HG02678 (cell line): Measurements from ENCODE around the gene CSPG4.
"Not testable (repeated sequence)": the region's sequence is repeated elsewhere in the genome, so short reads cannot be mapped to it uniquely, and the experiment has no call there.

Experiments
- ATAC-seq: cut with Tn5 transposase; IDR thresholded peaks from one replicate; pipeline ENCODE4 v1.9.1; 2021; ENCODE audit warnings: mild to moderate bottlenecking, moderate library complexity; ENCODE audit not compliant: unreplicated experiment

Gene CSPG4

DNA sequence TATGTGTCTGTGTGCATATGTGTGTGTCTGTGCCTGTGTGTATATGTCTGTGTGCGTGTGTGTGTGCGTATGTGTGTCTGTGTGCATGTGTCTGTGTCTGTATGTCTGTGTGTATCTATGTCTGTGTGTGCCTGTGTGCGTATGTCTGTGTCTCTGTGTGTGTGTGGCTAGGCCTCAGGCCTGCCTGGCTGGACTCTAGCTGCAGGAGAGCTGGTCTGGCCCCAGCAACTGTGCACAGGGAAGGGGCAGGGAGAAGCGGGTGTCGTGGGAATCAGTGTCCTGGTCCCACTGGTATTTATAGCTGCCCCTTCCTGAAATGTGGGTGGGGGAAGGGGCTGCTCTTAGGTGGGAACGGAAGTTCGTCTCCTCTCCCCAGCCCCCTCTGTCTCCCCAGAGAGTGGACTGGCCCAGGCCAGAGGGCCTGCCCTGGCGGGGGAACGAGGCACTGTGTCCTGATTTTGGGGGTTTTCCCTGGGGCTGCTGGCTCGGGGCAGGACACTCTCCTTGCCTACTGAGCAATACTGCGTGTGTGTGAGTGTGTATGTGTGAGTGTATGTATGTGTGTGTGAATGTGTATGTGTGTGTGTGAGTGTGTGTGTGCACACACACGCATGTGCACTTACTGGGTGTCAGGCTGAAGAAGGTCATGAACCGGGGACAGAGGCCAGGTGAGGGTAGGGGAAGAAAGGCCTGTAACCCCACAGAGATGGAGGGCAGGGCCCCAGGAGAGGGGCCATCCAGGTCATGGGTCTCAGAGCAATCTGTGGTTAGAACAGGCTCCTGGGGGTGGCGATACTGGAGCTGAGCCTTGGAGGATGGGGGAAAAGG is 6.6 kb downstream of the CSPG4 start:
- ATAC-seq, result no peak

DNA sequence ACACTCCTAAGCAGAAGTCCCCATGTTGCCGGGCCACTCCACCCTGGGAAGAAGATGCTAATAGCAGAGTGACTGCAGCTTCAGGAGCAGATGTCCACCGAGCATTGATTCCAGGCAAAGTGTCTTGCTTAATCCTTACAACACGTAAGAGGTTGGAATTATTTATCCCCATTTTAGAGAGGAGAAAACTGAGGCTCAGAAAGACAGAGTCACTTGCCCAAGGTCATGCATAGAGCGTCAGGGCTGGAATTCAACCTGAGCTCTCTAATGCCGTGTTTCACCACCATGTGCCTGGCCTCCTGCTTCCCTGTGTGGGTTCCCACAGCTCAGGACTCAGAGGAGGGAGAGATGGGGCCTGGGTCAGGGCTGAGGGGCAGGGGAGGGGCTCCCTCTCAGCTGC is 7.3 kb downstream of the CSPG4 start:
- not testable (repeated sequence) for ATAC-seq

DNA sequence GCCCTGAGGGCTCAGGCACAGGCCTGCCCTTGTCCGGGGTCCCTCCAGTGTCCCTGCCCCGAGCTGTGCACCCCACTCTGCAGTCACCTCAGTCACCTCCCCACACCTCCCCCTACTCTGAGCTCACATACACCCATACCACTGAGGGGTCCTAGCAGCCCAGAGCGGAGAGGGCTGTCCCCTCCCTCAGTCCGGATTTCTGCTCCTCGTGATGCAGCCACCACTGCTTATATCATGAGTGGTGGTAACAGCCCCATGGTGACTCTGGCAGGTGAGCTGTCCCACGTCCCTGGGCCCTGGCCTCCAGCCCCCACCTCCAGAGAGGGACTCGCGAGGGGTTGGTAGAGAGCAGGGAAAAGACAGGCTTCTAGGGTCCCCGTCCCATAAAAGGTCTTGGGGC is 8.0 kb downstream of the CSPG4 start:
- no peak for ATAC-seq

GRCh38 chr15:75704263-75704615 is 8.4 kb downstream of the CSPG4 start:
- no peak for ATAC-seq

DNA sequence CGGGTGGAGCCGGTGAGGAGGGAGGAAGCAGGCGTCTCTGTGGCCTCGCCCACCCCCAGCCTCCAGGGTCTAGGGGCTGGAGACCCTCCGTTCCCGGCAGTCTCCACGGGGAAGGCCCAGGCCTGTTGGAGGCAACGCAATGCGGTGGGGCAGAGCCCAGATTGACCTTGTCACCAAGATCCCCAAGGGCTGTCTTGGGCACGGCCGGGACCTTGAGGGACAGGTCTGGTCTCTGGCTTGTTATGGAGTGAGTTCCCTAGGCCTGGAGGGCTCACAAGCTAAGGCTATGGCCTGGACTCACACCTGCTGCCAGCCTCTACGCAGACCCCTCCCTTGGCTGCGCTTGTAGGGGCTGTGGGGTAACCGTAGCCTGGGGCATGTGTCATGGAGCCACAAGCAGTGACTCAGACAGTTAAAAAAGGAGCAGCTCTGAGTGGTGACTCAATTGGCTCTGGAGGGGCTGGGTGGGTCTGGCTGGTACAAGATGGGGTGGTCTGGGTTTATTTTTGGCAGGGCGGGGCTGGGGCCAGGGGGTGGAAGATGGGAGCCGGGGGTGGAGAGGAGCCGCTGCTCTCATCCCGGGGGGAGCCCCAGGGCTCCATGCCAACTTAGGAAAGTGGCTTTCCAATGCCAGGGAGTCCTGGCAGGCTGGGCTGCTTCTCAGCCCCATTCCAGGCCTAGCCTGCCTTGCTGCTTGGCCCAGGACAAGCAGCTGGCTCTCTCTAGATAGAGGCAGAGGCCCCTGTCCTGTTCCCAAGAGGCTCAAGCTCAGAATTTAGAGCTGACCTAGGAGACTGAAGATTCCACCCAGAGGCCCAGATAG is 9.0 kb downstream of the CSPG4 start:
- not testable (repeated sequence) for ATAC-seq

DNA sequence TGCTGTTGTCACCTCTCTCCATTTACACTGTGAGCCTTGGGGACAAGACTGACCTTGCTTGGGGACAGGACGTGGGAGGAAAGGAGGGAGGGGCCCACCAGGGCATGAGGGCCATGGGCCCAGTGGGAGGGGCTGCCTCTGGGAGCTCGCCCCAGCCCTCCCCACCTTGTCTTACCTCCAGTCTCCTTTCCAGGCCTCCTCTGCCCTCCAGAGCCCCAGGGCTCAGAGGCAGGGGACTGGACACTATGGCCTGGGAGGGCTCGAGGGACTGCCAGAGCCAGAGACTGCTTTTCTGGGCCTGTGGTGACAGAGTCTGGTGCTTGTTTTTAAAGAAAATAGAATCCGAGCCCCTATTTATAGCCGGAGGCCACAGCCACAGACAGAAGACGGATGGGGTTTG is 10.2 kb downstream of the CSPG4 start:
- no peak for ATAC-seq

DNA sequence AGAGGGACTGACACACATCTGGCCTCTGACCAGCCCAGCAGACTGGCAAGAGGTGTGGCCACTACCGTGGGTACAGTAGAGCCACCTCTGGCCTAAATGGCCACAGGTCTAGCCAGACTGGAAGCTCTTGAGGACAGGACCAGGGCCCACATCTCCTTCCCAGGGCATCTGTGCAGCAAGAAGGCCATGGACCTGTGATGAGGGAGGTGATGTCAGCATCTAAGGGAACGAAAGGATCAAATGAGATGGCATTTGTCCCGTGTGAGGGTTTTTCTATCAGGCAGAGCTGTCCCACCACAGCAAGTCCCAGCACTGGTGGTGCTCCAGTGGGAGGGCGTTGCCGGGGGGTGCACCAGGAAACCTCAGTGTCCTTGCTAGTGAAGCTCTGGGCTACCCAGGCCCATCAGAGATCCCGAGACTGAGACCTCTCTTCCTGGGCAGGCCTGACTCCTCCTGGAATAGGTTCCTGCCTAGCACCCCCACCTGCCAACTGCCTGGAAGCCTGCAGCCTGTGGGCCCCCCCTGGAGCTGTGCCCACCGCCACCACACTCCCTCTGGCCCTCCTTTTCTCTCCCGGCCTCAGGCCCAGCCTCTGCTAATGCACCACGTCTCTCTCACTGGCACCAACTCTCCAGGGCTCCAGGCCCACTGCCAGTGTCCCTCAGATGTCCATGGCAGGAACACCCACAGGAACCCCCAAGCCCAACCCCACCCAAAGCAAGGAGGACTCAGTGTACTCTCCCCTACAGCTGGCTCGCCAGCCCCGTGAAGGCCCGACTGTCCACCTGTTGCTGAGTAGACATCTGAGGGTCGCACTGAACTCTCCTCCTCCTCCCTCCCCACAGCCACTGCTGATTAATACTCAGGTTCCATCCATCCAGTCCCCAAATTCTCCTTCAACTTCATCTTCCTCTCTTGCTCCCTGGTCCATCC is 11.3 kb downstream of the CSPG4 start:
- not testable (repeated sequence) for ATAC-seq

GRCh38 chr15:75699961-75700874 is 12.4 kb downstream of the CSPG4 start:
- ATAC-seq, result peak; percentile 52

DNA sequence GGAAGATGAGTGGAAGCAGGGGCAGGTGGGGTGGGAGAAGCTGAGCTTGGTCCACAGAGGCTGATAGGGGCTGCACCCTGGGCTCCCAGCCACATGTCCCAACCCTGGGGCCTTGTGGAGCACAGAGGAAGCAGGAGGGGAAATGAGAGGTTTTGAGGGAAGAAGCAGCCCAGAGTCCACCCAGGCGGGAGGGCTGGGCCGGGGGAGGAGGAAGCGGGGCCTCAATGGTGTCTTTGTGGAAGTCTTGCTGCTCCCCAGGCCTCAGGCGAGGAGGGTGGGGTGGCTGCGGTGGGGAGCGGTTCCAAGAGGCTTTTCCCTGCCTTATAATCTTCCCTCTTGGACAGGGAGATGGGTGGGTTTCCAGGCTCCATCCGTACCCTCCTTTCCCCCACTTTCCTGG is 13.1 kb downstream of the CSPG4 start:
- ATAC-seq, result not testable (repeated sequence)

GRCh38 chr15:75697974-75698747 is 14.5 kb downstream of the CSPG4 start:
- not testable (repeated sequence) for ATAC-seq

DNA sequence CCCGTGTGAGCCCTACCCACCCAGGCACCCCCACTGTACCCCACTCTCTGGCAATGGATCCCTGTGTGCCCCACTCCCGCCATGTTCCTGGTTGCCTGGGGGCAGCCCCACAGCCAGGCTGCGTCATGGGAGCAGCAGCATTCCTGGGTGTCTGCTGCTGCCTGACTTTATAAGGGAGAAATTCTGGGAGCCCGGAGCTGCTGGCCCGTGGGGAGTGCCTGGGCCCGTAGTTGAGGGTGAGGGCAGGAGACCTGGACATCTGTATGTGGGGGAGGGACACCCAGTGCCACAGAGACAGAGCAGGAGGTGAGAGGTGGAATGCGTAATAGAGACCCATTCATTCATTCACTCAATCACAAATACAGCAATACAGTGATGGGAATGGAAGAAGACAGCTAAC is 15.1 kb downstream of the CSPG4 start:
- no peak for ATAC-seq

- ATAC-seq, result no peak
Measured at GRCh38 chr15:75696854-75697259, 15.8 kb downstream of the CSPG4 start.

- no peak for ATAC-seq
Measured at GRCh38 chr15:75696311-75696720, 16.3 kb downstream of the CSPG4 start.

- ATAC-seq, result no peak
Measured at GRCh38 chr15:75695634-75696310, 16.9 kb downstream of the CSPG4 start.

DNA sequence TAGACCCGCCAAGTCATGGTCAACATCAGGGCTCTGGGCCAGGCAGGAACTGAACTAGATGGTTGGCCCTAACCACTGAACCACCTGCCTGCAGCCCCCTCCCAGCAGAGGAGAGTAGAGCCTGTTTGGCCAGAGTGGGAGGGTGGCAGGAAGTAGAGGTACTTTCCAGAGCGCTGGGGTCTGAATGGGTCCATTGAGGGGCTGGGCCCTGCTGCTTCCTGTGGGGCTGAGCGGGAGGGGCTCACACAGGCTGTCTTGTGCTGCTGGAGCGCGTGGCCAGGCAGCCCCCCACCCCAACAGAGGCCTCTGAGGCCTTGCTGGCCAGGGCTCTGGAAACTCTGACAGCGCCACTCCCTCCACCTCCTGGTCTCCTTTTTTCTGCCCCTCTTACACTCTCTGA is 17.4 kb downstream of the CSPG4 start:
- no peak for ATAC-seq

DNA sequence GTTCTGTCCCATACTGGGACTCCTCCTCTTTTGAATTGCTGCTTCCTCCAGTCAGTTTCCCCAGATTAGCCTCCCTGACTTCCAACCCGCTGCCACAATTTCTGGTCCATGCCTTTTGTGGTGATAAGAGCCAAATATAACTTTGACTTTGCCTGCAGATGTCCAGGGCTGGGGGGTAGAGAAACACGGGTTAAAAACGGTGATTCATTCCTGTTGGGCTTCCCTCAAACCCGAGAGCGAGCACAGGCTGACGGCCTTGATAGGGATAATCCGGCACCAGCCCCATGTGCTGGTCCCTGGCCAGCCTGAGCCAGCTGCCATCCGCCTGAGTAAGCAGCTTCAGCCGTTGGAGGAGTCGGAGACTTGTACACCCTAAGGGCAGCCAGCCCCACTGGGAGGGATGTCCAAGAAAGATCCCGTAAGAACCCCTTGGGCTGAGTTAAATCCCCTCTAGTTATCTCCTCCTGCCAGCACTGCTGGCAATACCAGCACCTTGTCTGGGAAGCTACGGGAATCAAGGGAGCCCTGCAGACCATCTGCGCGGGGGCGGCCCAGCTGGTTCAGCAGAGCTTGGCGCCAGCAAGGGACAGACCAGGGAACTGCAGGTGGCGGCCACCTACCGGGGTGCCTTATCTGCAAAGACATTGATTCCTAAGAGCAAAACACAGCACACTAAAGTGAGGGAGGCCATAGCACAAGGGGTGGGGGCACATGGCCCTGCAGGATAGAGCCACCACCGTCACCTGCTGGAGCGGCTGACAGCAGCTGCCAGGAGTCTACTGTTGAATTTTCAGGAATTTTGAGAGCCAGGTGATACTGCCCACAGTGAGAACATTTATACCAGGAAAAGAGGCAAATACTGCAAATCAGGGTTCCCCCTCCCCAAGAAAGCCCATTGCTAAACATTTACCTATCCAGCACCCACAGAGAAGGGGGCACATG is 18.1 kb downstream of the CSPG4 start:
- ATAC-seq, result no peak

DNA sequence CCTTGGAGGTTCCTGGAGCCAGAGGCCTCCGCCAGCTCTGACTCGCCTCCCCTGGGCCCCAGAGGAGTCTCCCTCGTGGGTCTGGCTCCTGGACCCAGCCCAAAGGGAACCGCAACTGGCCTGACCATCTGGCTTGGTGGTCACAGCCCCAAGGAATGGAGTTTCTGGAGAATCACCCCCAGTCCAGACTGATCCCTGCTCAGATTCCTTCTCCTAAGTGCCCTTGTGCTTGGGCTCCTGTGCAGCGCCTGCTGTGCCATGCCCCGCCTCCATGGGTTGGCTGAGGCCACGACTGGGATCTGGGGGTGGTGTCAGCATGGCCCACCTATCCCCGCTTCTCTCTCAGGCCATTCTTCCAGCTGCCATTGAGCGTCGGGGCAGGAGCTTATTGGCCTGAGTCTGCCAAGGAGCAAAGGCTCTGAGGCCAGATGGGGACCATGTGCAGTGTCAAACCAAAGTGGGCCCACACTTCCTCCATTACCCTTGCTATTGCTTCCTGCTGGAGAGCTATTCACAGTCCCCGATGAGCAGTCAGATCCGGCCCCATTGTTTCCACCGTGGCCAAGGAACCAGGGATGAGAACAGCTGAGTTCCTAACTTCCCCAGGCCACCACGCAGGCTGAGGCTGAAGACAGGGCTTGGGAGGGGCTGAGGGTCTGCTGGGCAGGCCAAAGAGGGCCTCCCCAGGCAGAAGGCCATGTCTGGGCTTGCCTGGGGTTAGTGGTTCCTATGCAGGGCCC is 19.0 kb downstream of the CSPG4 start:
- ATAC-seq, result no peak
